Osteoblast (primary cell): Measurements from ENCODE around the gene RGS10. TPM values are rescaled to one million over a fixed set of nuclear protein-coding genes. Genes with fewer than 3 reads are reported as not detected.

Source experiments
- DNase-seq: peaks from one replicate; pipeline ENCODE4 v3.0.0; 2011; ENCODE audit warnings: low spot score, mixed read lengths; ENCODE audit not compliant: insufficient read length; ENCODE audit errors: missing footprints
- H2AFZ ChIP-seq: 2 replicates; pipeline ENCODE4 v1.6.0; 2011; ENCODE audit warnings: mild to moderate bottlenecking, low read length
- H3K27ac ChIP-seq: 2 replicates; pipeline ENCODE4 v1.5.1; 2011; ENCODE audit warnings: mild to moderate bottlenecking, low read depth, low read length, moderate library complexity
- H3K27me3 ChIP-seq: 2 replicates; pipeline ENCODE4 v1.6.0; 2012; ENCODE audit warnings: mild to moderate bottlenecking, control low read depth, inconsistent platforms, low read length, moderate library complexity; ENCODE audit not compliant: insufficient read depth
- H3K36me3 ChIP-seq: 2 replicates; pipeline ENCODE4 v1.5.1; 2011; ENCODE audit warnings: mild to moderate bottlenecking, low read length, control low read depth, moderate library complexity; ENCODE audit not compliant: insufficient read depth
- H3K4me1 ChIP-seq: 2 replicates; pipeline ENCODE4 v1.5.1; 2011; ENCODE audit warnings: mild to moderate bottlenecking, low read length, control low read depth, moderate library complexity; ENCODE audit not compliant: insufficient read depth
- H3K4me2 ChIP-seq: 2 replicates; pipeline ENCODE4 v1.6.0; 2011; ENCODE audit warnings: mild to moderate bottlenecking, low read length; ENCODE audit not compliant: insufficient read depth
- H3K4me3 ChIP-seq: fragments of 200-600 bp; sonication (generic); 3 replicates; pipeline ENCODE4 v1.5.1; 2012; ENCODE audit warnings: mild to moderate bottlenecking, low read length, inconsistent platforms; ENCODE audit not compliant: insufficient read depth
- H3K79me2 ChIP-seq: 2 replicates; pipeline ENCODE4 v1.6.0; 2012; ENCODE audit warnings: mild to moderate bottlenecking, low read length, control low read depth, inconsistent platforms; ENCODE audit not compliant: insufficient read depth
- H3K9me3 ChIP-seq: 2 replicates; pipeline ENCODE4 v1.5.1; 2011; ENCODE audit warnings: low read depth, low read length, control low read depth
- H4K20me1 ChIP-seq: 2 replicates; pipeline ENCODE4 v1.6.0; 2012; ENCODE audit warnings: mild to moderate bottlenecking, low read length, control low read depth; ENCODE audit not compliant: insufficient read depth
- CTCF ChIP-seq: IDR thresholded peaks from 2 replicates; pipeline ENCODE4 v1.5.1; 2011; ENCODE audit warnings: mild to moderate bottlenecking, low read depth, low read length, moderate library complexity; ENCODE audit errors: extremely low read depth
- total RNA-seq: library from RNA; depleted of rRNA; stranded (reverse); fragments of >200 nt; gene quantifications from 2 replicates; pipeline ENCODE4 v1.2.3, GENCODE V29; 2012

The RGS10 gene
- total RNA-seq, 1 donor, result 29.3 TPM

- H2AFZ ChIP-seq, result no peak overlapping the region
- DNase-seq, result no peak
- H3K4me1 ChIP-seq, result no peaks in the 10 kb centered on the region
- no peaks in the 10 kb centered on the region for H3K79me2 ChIP-seq
- H3K27ac ChIP-seq, result no peak overlapping the region
- TF ChIP-seq CTCF, result no peak
- peaks cover 78% of the 10 kb centered on the region for H3K27me3 ChIP-seq
- H3K9me3 ChIP-seq, result peaks cover 3% of the 10 kb centered on the region
- no peaks in the 10 kb centered on the region for H4K20me1 ChIP-seq
- H3K4me2 ChIP-seq, result no peak overlapping the region
- H3K36me3 ChIP-seq, result no peaks in the 10 kb centered on the region
- H3K4me3 ChIP-seq, result no peak overlapping the region
Observed at GRCh38 chr10:119473771-119474170, 68.7 kb downstream of the RGS10 start.

GRCh38 chr10:119470920-119471702 is 71.4 kb downstream of the RGS10 start:
- Histone ChIP-seq H4K20me1 (no peaks in the 10 kb centered on the region), H3K4me1 (no peaks in the 10 kb centered on the region), H3K27me3 (peaks cover 65% of the 10 kb centered on the region), H3K27ac (no peak overlapping the region), H3K9me3 (peaks cover 3% of the 10 kb centered on the region), H3K79me2 (no peaks in the 10 kb centered on the region), H3K4me3 (no peak overlapping the region), H3K4me2 (no peak overlapping the region), H2AFZ (no peak overlapping the region), H3K36me3 (no peaks in the 10 kb centered on the region)
- TF ChIP-seq CTCF, result no peak
- DNase-seq, result no peak

GRCh38 chr10:119469846-119470245 is 72.7 kb downstream of the RGS10 start:
- H3K27ac ChIP-seq, result no peak overlapping the region
- H3K4me2 ChIP-seq, result no peak overlapping the region
- peaks cover 59% of the 10 kb centered on the region for H3K27me3 ChIP-seq
- no peak overlapping the region for H2AFZ ChIP-seq
- TF ChIP-seq CTCF, result no peak
- peak; percentile 17 for DNase-seq
- H3K9me3 ChIP-seq, result peaks cover 3% of the 10 kb centered on the region
- H3K36me3 ChIP-seq, result no peaks in the 10 kb centered on the region
- H3K4me3 ChIP-seq, result no peak overlapping the region
- H3K4me1 ChIP-seq, result no peaks in the 10 kb centered on the region
- H4K20me1 ChIP-seq, result no peaks in the 10 kb centered on the region
- no peaks in the 10 kb centered on the region for H3K79me2 ChIP-seq

- Histone ChIP-seq H3K4me2 (no peak overlapping the region), H3K9me3 (peaks cover 3% of the 10 kb centered on the region), H3K27me3 (peaks cover 53% of the 10 kb centered on the region), H2AFZ (no peak overlapping the region), H3K79me2 (no peaks in the 10 kb centered on the region), H3K36me3 (no peaks in the 10 kb centered on the region), H3K4me3 (no peak overlapping the region), H4K20me1 (no peaks in the 10 kb centered on the region), H3K27ac (no peak overlapping the region), H3K4me1 (no peaks in the 10 kb centered on the region)
- no peak for TF ChIP-seq CTCF
- no peak for DNase-seq
Observed at GRCh38 chr10:119469325-119469707, 73.2 kb downstream of the RGS10 start.
